ENCODE results near the gene RAB5B. TPM values are rescaled to one million over a fixed set of nuclear protein-coding genes. Genes with fewer than 3 reads are reported as not detected.
"Not testable (repeated sequence)": the region's sequence is repeated elsewhere in the genome, so short reads cannot be mapped to it uniquely, and the experiment has no call there.

Gene RAB5B
- total RNA-seq, 1 donor from 2014 or later, result 83.8 TPM

DNA sequence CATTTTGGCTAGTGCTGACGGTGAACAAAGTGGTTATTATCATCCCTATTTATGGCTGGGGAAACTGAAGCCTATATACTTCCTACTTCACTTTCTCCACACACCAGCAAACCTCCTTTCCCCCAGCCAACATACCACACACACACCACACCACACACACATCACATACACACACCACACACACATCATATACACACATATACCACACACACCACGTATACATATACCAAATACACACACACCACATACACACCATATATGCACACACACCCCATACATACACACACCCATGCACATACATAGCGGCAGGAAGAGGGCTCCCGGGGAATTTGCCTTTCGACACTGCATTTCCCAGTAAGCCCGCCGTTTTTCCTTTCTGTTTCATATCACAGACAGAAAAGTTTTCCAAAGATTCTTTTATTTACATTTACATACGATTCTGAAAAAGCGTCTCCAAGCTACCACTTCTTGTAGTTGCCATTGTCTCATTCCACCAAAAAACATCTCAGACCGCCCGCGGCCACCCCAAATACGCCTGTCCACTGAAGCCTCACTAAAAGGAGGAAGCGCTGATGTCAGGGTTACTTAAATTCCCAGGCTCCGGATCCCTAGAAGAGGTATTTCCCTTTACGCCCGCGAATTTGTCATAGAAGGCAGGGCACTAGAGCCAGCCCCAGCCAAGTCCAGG, 823 bp upstream of the RAB5B start:
- no peak for DNase-seq
- ATAC-seq (ENCODE audit: low read depth), result no peak
- Mint-ChIP-seq H3K36me3 (ENCODE audit: low read depth) (peaks cover 20% of the 10 kb centered on the region), H3K4me1 (peaks cover 26% of the 10 kb centered on the region), H3K4me3 (no peak overlapping the region), H3K27ac (no peak overlapping the region), H3K27me3 (no peaks in the 10 kb centered on the region), H3K9me3 (no peaks in the 10 kb centered on the region)
- CTCF ChIA-PET, result interaction anchor here (1.0 to 1.6 kb wide), 5 partner anchors 12 to 45 kb away, joined by 3 to 7 read pairs (median 4); partner anchors contain the start of genes PYM1 and SUOX
- intact Hi-C loops (cut with micrococcal nuclease), result loop anchor here (1.0 to 5.0 kb wide), 11 partner anchors 34 to 664 kb away; partner anchors contain the start of genes CS, DGKA, MYL6 and NABP2
- POLR2A ChIA-PET, result interaction anchor here (0.5 to 3.0 kb wide), 27 partner anchors 10 to 1920 kb away, joined by 3 to 33 read pairs (median 8); partner anchors contain the start of genes DNAJC14, ESYT1, HOXC4 and ORMDL2
- TF ChIP-seq, protein P1, sequence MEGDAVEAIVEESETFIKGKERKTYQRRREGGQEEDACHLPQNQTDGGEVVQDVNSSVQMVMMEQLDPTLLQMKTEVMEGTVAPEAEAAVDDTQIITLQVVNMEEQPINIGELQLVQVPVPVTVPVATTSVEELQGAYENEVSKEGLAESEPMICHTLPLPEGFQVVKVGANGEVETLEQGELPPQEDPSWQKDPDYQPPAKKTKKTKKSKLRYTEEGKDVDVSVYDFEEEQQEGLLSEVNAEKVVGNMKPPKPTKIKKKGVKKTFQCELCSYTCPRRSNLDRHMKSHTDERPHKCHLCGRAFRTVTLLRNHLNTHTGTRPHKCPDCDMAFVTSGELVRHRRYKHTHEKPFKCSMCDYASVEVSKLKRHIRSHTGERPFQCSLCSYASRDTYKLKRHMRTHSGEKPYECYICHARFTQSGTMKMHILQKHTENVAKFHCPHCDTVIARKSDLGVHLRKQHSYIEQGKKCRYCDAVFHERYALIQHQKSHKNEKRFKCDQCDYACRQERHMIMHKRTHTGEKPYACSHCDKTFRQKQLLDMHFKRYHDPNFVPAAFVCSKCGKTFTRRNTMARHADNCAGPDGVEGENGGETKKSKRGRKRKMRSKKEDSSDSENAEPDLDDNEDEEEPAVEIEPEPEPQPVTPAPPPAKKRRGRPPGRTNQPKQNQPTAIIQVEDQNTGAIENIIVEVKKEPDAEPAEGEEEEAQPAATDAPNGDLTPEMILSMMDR (IDR thresholded peaks at IDR 0.05), result no peak

- Mint-ChIP-seq H3K9me3 (no peaks in the 10 kb centered on the region), H3K4me3 (no peak overlapping the region), H3K4me1 (peaks cover 30% of the 10 kb centered on the region), H3K27ac (no peak overlapping the region), H3K27me3 (no peaks in the 10 kb centered on the region), H3K36me3 (ENCODE audit: low read depth) (peaks cover 27% of the 10 kb centered on the region)
- CTCF ChIA-PET, result interaction anchor here (0.6 to 1.6 kb wide), 12 partner anchors 10 to 292 kb away, joined by 3 to 7 read pairs (median 3); partner anchors contain the start of genes MYL6, PYM1 and SUOX
- POLR2A ChIA-PET, result interaction anchor here (0.5 to 3.0 kb wide), 37 partner anchors 8 to 1921 kb away, joined by 3 to 33 read pairs (median 6); partner anchors contain the start of genes BLOC1S1, DNAJC14, ESYT1 and HOXC4
- TF ChIP-seq, protein P1 (IDR thresholded peaks at IDR 0.05), result no peak
- intact Hi-C loops (cut with micrococcal nuclease), result loop anchor here (1.0 to 5.0 kb wide), 5 partner anchors 8 to 663 kb away; partner anchors contain the start of genes CDK2, DNAJC14, NABP2 and PMEL
- DNase-seq, result no peak
- ATAC-seq (ENCODE audit: low read depth), result no peak
Measured at GRCh38 chr12:55974308-55974730, 441 bp downstream of the RAB5B start.

GRCh38 chr12:55978393-55978792, 4.5 kb downstream of the RAB5B start:
- Mint-ChIP-seq H3K27me3 (no peaks in the 10 kb centered on the region), H3K4me1 (peaks cover 38% of the 10 kb centered on the region), H3K36me3 (ENCODE audit: low read depth) (peaks cover 44% of the 10 kb centered on the region), H3K4me3 (no peak overlapping the region), H3K9me3 (no peaks in the 10 kb centered on the region), H3K27ac (no peak overlapping the region)
- ChIA-PET POLR2A (interaction anchor here (0.6 kb wide), 1 partner anchor 9 kb away, joined by 3 read pairs; no protein-coding TSS in a partner anchor), CTCF (no interaction called here)
- DNase-seq, result no peak
- no peak for ATAC-seq (ENCODE audit: low read depth)
- TF ChIP-seq, protein P1 (IDR thresholded peaks at IDR 0.05), result no peak
- intact Hi-C loops (cut with micrococcal nuclease), result no loop called here

DNA sequence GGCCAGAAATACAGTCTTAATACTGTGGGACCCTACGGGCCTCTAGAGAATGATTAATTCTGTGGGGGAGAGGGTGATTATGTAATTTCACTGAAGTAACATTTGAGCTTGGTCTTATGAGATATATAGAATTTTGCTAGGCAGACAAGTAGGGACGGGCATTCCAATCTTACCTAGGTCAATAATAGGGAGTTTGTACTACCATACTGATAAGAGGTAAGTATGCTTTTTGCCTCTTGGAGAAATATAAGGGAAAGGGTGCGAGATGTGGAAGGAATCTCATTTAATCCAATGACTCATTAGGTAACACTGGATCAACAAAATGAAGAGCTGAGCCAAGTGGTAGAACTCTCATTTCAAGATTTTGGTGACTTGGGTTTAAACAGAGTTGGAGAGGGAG, 5.2 kb downstream of the RAB5B start:
- intact Hi-C loops (cut with micrococcal nuclease), result no loop called here
- Mint-ChIP-seq H3K9me3 (no peaks in the 10 kb centered on the region), H3K27ac (no peak overlapping the region), H3K4me1 (peaks cover 43% of the 10 kb centered on the region), H3K4me3 (no peak overlapping the region), H3K36me3 (ENCODE audit: low read depth) (peaks cover 48% of the 10 kb centered on the region), H3K27me3 (no peaks in the 10 kb centered on the region)
- ATAC-seq (ENCODE audit: low read depth) (no peak), DNase-seq (no peak)
- TF ChIP-seq, protein P1 (IDR thresholded peaks at IDR 0.05), result no peak
- CTCF ChIA-PET, result no interaction called here
- POLR2A ChIA-PET, result no interaction called here

- not testable (repeated sequence) for DNase-seq; H3K27ac Mint-ChIP-seq; H3K27me3 Mint-ChIP-seq; H3K9me3 Mint-ChIP-seq; H3K4me3 Mint-ChIP-seq; ATAC-seq (ENCODE audit: low read depth)
- H3K4me1 Mint-ChIP-seq, result peaks cover 36% of the 10 kb centered on the region
- H3K36me3 Mint-ChIP-seq (ENCODE audit: low read depth), result peaks cover 60% of the 10 kb centered on the region
- ChIA-PET POLR2A (interaction anchor here (0.6 to 3.2 kb wide), 6 partner anchors 8 to 1657 kb away, joined by 3 to 33 read pairs (median 4); partner anchors contain the start of gene RAB5B), CTCF (interaction anchor here (1.7 to 2.3 kb wide), 3 partner anchors 14 to 243 kb away, joined by 3 to 13 read pairs (median 6); partner anchors contain the start of gene SUOX)
- intact Hi-C loops (cut with micrococcal nuclease), result loop anchor here (1.0 kb wide), 1 partner anchor 8 kb away; the partner anchor contains the start of gene RAB5B
Measured at GRCh38 chr12:55981882-55982281, 8.0 kb downstream of the RAB5B start.

Data from activated B cell treated with CpG ODN at 0.5 μM for 24 hours (primary cell).